SU-DHL-6 (cell line): ENCODE data around the gene NFE2.

Source experiments
- EZH2phosphoT487 ChIP-seq: fragments of 200-600 bp; sonication (generic), shearing (Covaris generic); conservative IDR thresholded peaks from 2 replicates; pipeline ENCODE4 v1.6.1; 2018; ENCODE audit warnings: mild to moderate bottlenecking, antibody characterized with exemption, low read length, moderate library complexity, mixed read lengths
- TF ChIP-seq, protein P1 (sequence below): fragments of 200-600 bp; sonication (generic); IDR thresholded peaks from one replicate; pipeline ENCODE4 v1.5.1; 2017; ENCODE audit warnings: antibody characterized with exemption, mild to moderate bottlenecking, low read length, moderate library complexity; ENCODE audit not compliant: insufficient read depth, poor library complexity, severe bottlenecking

GRCh38 chr12:54246011-54246641, 54.7 kb downstream of the NFE2 start:
- TF ChIP-seq, protein P1, sequence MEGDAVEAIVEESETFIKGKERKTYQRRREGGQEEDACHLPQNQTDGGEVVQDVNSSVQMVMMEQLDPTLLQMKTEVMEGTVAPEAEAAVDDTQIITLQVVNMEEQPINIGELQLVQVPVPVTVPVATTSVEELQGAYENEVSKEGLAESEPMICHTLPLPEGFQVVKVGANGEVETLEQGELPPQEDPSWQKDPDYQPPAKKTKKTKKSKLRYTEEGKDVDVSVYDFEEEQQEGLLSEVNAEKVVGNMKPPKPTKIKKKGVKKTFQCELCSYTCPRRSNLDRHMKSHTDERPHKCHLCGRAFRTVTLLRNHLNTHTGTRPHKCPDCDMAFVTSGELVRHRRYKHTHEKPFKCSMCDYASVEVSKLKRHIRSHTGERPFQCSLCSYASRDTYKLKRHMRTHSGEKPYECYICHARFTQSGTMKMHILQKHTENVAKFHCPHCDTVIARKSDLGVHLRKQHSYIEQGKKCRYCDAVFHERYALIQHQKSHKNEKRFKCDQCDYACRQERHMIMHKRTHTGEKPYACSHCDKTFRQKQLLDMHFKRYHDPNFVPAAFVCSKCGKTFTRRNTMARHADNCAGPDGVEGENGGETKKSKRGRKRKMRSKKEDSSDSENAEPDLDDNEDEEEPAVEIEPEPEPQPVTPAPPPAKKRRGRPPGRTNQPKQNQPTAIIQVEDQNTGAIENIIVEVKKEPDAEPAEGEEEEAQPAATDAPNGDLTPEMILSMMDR = no peak
- no peak for TF ChIP-seq EZH2phosphoT487
